Mucosa of descending colon (tissue), 3 donors: ENCODE data around the gene ZC3H13. TPM values are rescaled to one million over a fixed set of nuclear protein-coding genes. Genes with fewer than 3 reads are reported as not detected.
"Not testable (repeated sequence)": the region's sequence is repeated elsewhere in the genome, so short reads cannot be mapped to it uniquely, and the experiment has no call there.

Experiments used
- ATAC-seq: fragments of 200-7000 bp; cut with Tn5 transposase; one replicate; pipeline ENCODE4 v1.9.1; 2020; ENCODE audit warnings: mild to moderate bottlenecking, moderate library complexity
- DNase-seq, 3 donors: peaks; one replicate each; pipeline ENCODE4 v3.0.0-alpha.2; 2020
- H3K36me3 ChIP-seq: fragments of 200-600 bp; one replicate; pipeline ENCODE4 v1.8.0; 2021; ENCODE audit warnings: low read depth, mild to moderate bottlenecking
- H3K4me1 ChIP-seq: fragments of 200-600 bp; one replicate; pipeline ENCODE4 v1.8.0; 2021; ENCODE audit warnings: low read depth, mild to moderate bottlenecking
- H3K4me3 ChIP-seq: fragments of 200-600 bp; one replicate; pipeline ENCODE4 v1.8.0; 2021; ENCODE audit warnings: mild to moderate bottlenecking
- H3K9me3 ChIP-seq: fragments of 200-600 bp; one replicate; pipeline ENCODE4 v1.8.0; 2021; ENCODE audit warnings: mild to moderate bottlenecking
- CTCF ChIP-seq: fragments of 200-600 bp; IDR thresholded peaks from one replicate; pipeline ENCODE4 v1.8.0; 2022; ENCODE audit warnings: antibody characterized with exemption, mild to moderate bottlenecking
- intact Hi-C, 2 donors: fragments of 100-400 bp; cut with DNase I in 1 of 2; cut with micrococcal nuclease in 1 of 2; formaldehyde crosslinking; loops; one replicate each; pipeline versions ENCODE4 v1.11.0 to v1.11.1; 2022; cut with DNase I, micrococcal nuclease
- total RNA-seq, 3 donors: library from RNA; stranded (reverse); fragmentation: NEBNext Ultra II Directional in 2 of 3; extraction: Animal tissue kit (Norgen Biotek cat#: 25700) in 2 of 3; gene quantifications; one replicate each; pipeline versions ENCODE4 v1.2.1 to v1.2.4, GENCODE V29; 2021 to 2023
- donor health status: DM: no; HTN: no; CAD: no; lungs with moderate emphysema.
- donor health status: DM: no; HTN: no; CAD: no.
- donor health status: DM: no; HTN: yes; CAD: no.

The ZC3H13 gene
- total RNA-seq, 3 donors from 2014 or later = 26.6 to 70.9 (median 29.5) TPM

- intact Hi-C loops = no loop called here
- H3K36me3 ChIP-seq = no peaks in the 10 kb centered on the region
- no peak for ATAC-seq
- no peak overlapping the region for H3K4me3 ChIP-seq
- TF ChIP-seq CTCF = no peak
- H3K9me3 ChIP-seq = no peaks in the 10 kb centered on the region
- DNase-seq = no peak
- H3K4me1 ChIP-seq = no peaks in the 10 kb centered on the region
Measured at GRCh38 chr13:45994752-45995151, 57.8 kb downstream of the ZC3H13 start.

DNA sequence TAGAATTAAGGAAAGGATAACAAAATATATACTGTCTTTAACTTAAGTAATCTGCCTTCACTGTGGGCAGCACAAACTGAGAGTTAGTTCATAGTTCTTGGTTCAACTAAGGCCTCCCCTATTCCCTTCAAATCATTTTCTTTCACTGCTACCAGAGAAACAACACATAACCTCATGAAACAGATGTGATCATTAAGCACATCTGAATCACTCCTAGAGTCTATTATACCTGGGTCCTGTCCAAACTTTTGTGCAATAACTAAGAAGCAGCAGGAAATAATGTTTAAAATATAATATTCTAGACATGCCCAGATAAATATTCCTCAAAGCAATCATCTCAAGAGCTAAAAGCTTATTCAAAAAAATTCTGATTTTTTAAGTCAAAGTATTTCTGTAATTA lies 62.9 kb downstream of the ZC3H13 start:
- Histone ChIP-seq H3K4me1 (no peaks in the 10 kb centered on the region), H3K36me3 (no peaks in the 10 kb centered on the region), H3K9me3 (no peaks in the 10 kb centered on the region), H3K4me3 (no peak overlapping the region)
- no peak for TF ChIP-seq CTCF
- intact Hi-C loops = no loop called here
- DNase-seq (no peak), ATAC-seq (no peak)

GRCh38 chr13:45981127-45981526 lies 71.4 kb downstream of the ZC3H13 start:
- DNase-seq, ATAC-seq, H3K9me3 ChIP-seq, H3K36me3 ChIP-seq, H3K4me3 ChIP-seq, intact Hi-C loops, H3K4me1 ChIP-seq: not testable (repeated sequence)

- no peak overlapping the region for H3K4me3 ChIP-seq
- no peak for TF ChIP-seq CTCF
- intact Hi-C loops = no loop called here
- DNase-seq (no peak), ATAC-seq (no peak)
- no peaks in the 10 kb centered on the region for H3K4me1 ChIP-seq
- H3K9me3 ChIP-seq = no peaks in the 10 kb centered on the region
- no peaks in the 10 kb centered on the region for H3K36me3 ChIP-seq
Measured at GRCh38 chr13:45975337-45975736, 77.2 kb downstream of the ZC3H13 start.

DNA sequence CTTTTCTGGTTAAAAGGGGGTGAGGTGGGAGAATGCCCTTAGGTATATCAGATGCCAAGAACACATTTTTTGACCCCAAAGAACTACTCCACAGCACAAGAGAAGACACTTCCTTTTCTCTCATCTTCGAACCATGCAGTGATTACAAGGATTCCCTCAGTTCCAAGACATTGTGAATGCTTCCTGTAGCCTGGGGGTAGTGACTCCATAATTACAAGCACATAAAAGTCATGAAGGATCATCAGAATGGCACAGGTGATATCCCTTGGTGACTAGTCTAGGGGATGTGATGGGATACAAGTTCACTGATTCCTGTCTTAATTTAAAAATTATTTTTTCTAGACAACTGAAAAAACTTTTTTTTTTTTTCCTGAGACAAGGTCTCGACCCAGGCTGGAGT lies 78.0 kb downstream of the ZC3H13 start:
- Histone ChIP-seq H3K9me3 (no peaks in the 10 kb centered on the region), H3K36me3 (no peaks in the 10 kb centered on the region), H3K4me1 (no peaks in the 10 kb centered on the region), H3K4me3 (no peak overlapping the region)
- intact Hi-C loops = no loop called here
- ATAC-seq (no peak), DNase-seq (no peak)
- TF ChIP-seq CTCF = no peak

GRCh38 chr13:45967589-45967988 lies 85.0 kb downstream of the ZC3H13 start:
- intact Hi-C loops = no loop called here
- H3K4me3 ChIP-seq = no peak overlapping the region
- H3K36me3 ChIP-seq = peaks cover 9% of the 10 kb centered on the region
- ATAC-seq (no peak), DNase-seq (no peak)
- no peaks in the 10 kb centered on the region for H3K9me3 ChIP-seq
- no peaks in the 10 kb centered on the region for H3K4me1 ChIP-seq
- no peak for TF ChIP-seq CTCF
